Raji (cell line): ENCODE data around the gene NEURL4.

Experiments used
- POLR2A ChIP-seq: IDR thresholded peaks from 2 replicates; pipeline ENCODE4 v1.6.1; 2011; ENCODE audit warnings: low read depth, low read length, control low read depth; ENCODE audit not compliant: insufficient read depth

The NEURL4 gene

DNA sequence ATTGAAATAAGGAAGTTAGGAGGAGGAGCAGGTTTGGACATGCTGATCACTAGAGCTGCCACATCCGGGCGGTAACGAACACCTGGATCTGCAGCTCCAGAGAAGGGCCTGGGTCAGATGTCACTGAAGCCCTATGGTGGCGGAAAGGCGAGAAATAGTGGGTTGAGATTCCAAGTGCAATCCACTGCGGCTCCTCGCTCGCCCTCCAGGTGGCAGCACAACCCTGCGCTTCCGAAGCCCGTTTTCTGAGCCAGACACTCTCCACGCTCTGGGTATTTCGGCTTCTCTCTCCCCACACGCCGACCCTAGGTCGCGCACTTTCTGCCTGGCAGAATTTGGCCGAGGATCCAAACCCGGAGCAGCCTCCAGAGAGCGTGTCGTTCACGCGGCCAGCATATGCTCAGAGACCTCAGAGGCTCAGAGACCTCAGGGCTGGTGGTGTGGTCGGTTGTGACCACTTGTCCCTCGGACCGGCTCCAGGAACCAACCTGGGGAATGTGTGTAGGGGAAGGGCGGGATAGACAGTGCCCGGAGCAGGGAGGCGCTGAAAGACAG lies 48.5 kb downstream of the NEURL4 start:
- peak; percentile 35; the same call in 1 of the 2 replicates for TF ChIP-seq POLR2A

DNA sequence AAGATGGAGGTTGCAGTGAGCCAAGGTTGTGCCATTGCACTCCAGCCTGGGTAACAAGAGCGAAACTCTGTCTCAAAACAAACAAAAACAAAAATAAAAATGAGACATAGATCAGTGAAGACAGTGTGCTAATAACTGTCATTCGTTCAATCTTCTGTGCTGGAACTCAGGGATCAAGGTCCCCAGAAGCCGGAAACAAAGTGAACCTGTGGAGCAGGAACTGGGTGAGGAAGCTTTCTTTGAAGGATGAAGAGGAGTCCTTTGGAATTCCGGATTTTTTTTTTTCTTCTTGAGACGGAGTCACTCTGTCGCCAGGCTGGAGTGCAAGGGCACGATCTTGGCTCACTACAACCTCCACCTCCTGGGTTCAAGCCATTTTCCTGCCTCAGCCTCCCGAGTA lies 49.7 kb downstream of the NEURL4 start:
- no peak for TF ChIP-seq POLR2A

DNA sequence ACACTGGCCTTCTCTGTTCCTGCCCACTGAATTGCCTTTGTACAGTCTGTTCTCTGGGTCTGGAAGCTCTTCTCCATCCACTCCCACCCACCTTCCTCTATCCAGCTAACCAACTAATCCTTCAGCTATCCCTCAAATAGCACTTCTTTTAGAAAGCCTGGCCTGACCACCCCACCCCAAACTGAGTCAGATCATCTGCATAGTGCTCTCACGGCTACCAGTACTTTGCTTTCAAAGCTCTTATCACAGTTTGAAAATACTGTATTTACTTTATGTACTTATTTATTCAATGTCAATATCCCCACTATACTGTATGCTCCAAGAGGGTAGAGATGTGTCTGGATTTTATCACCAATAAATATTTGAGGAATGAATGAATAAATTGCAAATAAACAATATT lies 62.4 kb downstream of the NEURL4 start:
- no peak for TF ChIP-seq POLR2A
